Activated naive CD4-positive, alpha-beta T cell treated with anti-CD3 and anti-CD28 coated beads for 36 hours (primary cell): ENCODE results near the gene SRPRA. TPM values are rescaled to one million over a fixed set of nuclear protein-coding genes. Genes with fewer than 3 reads are reported as not detected.

Experiments
- CTCF ChIA-PET: fragments of 350-600 bp; sonication (Branson Sonifier 250); formaldehyde crosslinking; loops from one replicate; lab custom pipeline; 2021; ENCODE audit warnings: antibody characterized with exemption; lab: Charles Lee
- DNase-seq: peaks from one replicate; pipeline ENCODE4 v3.0.0-alpha.2; 2020
- H3K27ac Mint-ChIP-seq: one replicate; pipeline ENCODE4 v1.8.0; 2021; ENCODE audit warnings: mild to moderate bottlenecking, mixed read lengths
- H3K27me3 Mint-ChIP-seq: one replicate; pipeline ENCODE4 v1.8.0; 2021; ENCODE audit warnings: low read depth, mixed read lengths
- H3K36me3 Mint-ChIP-seq: one replicate; pipeline ENCODE4 v1.8.0; 2021; ENCODE audit warnings: low read depth, mixed read lengths
- H3K4me1 Mint-ChIP-seq: one replicate; pipeline ENCODE4 v1.8.0; 2021; ENCODE audit warnings: low read depth, mixed read lengths
- H3K4me3 Mint-ChIP-seq: one replicate; pipeline ENCODE4 v1.8.0; 2021; ENCODE audit warnings: mild to moderate bottlenecking, moderate library complexity, mixed read lengths
- H3K9me3 Mint-ChIP-seq: one replicate; pipeline ENCODE4 v1.8.0; 2021; ENCODE audit warnings: mixed read lengths
- intact Hi-C: fragments of 100-400 bp; cut with micrococcal nuclease; formaldehyde crosslinking; loops from one replicate; pipeline ENCODE4 v1.15.1; 2023
- total RNA-seq, 2 experiments: library from RNA; stranded (reverse); gene quantifications; one replicate each; pipeline ENCODE4 v1.2.3, GENCODE V29; 2021

The SRPRA gene
- total RNA-seq, 2 experiments from 2014 or later, result 137 to 142 TPM

GRCh38 chr11:126219547-126219946 is 49.1 kb downstream of the SRPRA start:
- Mint-ChIP-seq H3K4me3 (no peak overlapping the region), H3K36me3 (peaks cover 2% of the 10 kb centered on the region), H3K4me1 (peaks cover 21% of the 10 kb centered on the region), H3K27ac (no peak overlapping the region), H3K9me3 (no peaks in the 10 kb centered on the region), H3K27me3 (no peaks in the 10 kb centered on the region)
- CTCF ChIA-PET, result no interaction called here
- intact Hi-C loops, result loop anchor here (10.0 kb wide), 1 partner anchor 595 kb away; the partner anchor contains the start of gene CHEK1
- DNase-seq, result no peak

GRCh38 chr11:126217491-126217890 is 51.2 kb downstream of the SRPRA start:
- Mint-ChIP-seq H3K36me3 (no peaks in the 10 kb centered on the region), H3K4me3 (no peak overlapping the region), H3K9me3 (no peaks in the 10 kb centered on the region), H3K27me3 (no peaks in the 10 kb centered on the region), H3K27ac (no peak overlapping the region), H3K4me1 (peaks cover 28% of the 10 kb centered on the region)
- no peak for DNase-seq
- CTCF ChIA-PET, result interaction anchor here (0.7 to 1.1 kb wide), 2 partner anchors 30 to 94 kb away, joined by 3 read pairs; no protein-coding TSS in a partner anchor
- intact Hi-C loops, result loop anchor here (10.0 kb wide), 1 partner anchor 593 kb away; the partner anchor contains the start of gene CHEK1

GRCh38 chr11:126216526-126217305 is 52.0 kb downstream of the SRPRA start:
- DNase-seq, result no peak
- H3K27ac Mint-ChIP-seq, result no peak overlapping the region
- intact Hi-C loops, result loop anchor here (10.0 kb wide), 1 partner anchor 592 kb away; the partner anchor contains the start of gene CHEK1
- no peaks in the 10 kb centered on the region for H3K36me3 Mint-ChIP-seq
- no peak overlapping the region for H3K4me3 Mint-ChIP-seq
- no peaks in the 10 kb centered on the region for H3K27me3 Mint-ChIP-seq
- H3K9me3 Mint-ChIP-seq, result no peaks in the 10 kb centered on the region
- CTCF ChIA-PET, result interaction anchor here (0.5 to 0.7 kb wide), 2 partner anchors 31 to 115 kb away, joined by 3 read pairs; no protein-coding TSS in a partner anchor
- peaks cover 34% of the 10 kb centered on the region for H3K4me1 Mint-ChIP-seq

DNA sequence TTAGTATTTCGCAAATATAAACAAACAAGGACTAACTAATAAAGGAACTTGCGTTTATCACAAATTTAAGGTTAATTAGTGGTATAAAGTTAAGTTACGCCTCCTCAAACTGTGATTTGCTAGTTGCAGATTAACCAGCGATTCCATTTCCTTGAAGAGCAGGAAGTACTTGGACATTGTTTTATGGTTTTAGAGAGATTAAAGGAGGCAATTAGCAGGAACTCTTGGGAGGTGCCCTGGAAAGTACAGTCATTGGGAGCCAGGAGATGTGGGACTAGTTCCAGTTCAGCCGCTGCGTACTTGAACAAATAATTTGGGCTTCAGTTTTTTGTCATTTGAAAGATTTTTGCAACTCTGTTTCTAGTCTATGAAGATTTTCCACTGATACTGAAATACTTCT is 53.9 kb downstream of the SRPRA start:
- Mint-ChIP-seq H3K27ac (no peak overlapping the region), H3K4me1 (peaks cover 42% of the 10 kb centered on the region), H3K27me3 (no peaks in the 10 kb centered on the region), H3K4me3 (no peak overlapping the region), H3K36me3 (no peaks in the 10 kb centered on the region), H3K9me3 (no peaks in the 10 kb centered on the region)
- CTCF ChIA-PET, result no interaction called here
- DNase-seq, result no peak
- intact Hi-C loops, result loop anchor here (10.0 kb wide), 1 partner anchor 590 kb away; the partner anchor contains the start of gene CHEK1

GRCh38 chr11:126214441-126214840 is 54.3 kb downstream of the SRPRA start:
- intact Hi-C loops, result loop anchor here (10.0 kb wide), 1 partner anchor 590 kb away; the partner anchor contains the start of gene CHEK1
- CTCF ChIA-PET, result no interaction called here
- peaks cover 1% of the 10 kb centered on the region for H3K36me3 Mint-ChIP-seq
- no peak overlapping the region for H3K4me3 Mint-ChIP-seq
- no peaks in the 10 kb centered on the region for H3K9me3 Mint-ChIP-seq
- DNase-seq, result no peak
- H3K4me1 Mint-ChIP-seq, result peaks cover 45% of the 10 kb centered on the region
- H3K27ac Mint-ChIP-seq, result no peak overlapping the region
- no peaks in the 10 kb centered on the region for H3K27me3 Mint-ChIP-seq

Other genes starting within 250 kb of the SRPRA start
- gene CDON, start 206.0 kb downstream of the SRPRA start, total RNA-seq, result 1 to 10 TPM; 2.6 to 3.5 TPM
- 10 to 100 TPM; 33.0 to 34.7 TPM for gene RPUSD4, start 57.2 kb downstream of the SRPRA start, total RNA-seq
- gene FAM118B, start 57.1 kb downstream of the SRPRA start, total RNA-seq, result 1 to 10 TPM; 5.6 to 6.3 TPM
- gene FOXRED1, start 259 bp upstream of the SRPRA start, total RNA-seq, result 10 to 100 TPM; 41.2 to 48.6 TPM
- 1 to 10 TPM; 2.7 to 3.5 TPM for gene TIRAP, start 14.2 kb upstream of the SRPRA start, total RNA-seq
- gene DCPS, start 35.2 kb upstream of the SRPRA start, total RNA-seq, result 10 to 100 TPM; 34.9 to 39.5 TPM
- 1 to 10 TPM; 7.6 to 8.0 TPM for gene ST3GAL4, start 86.8 kb upstream of the SRPRA start, total RNA-seq